HEK293 (cell line): ENCODE data around the gene MN1.

Source experiments
- PBX3 ChIP-seq: sonication (generic); formaldehyde crosslinking; IDR thresholded peaks from 2 replicates; pipeline ENCODE4 v1.8.1; 2022; ENCODE audit warnings: mild to moderate bottlenecking, moderate library complexity, missing genetic modification reagents
- ZBTB6 ChIP-seq: fragments of 450-650 bp; formaldehyde crosslinking; IDR thresholded peaks from 2 replicates; pipeline ENCODE4 v1.5.1; 2017; ENCODE audit warnings: missing biosample characterization, missing genetic modification characterization
- ZNF114 ChIP-seq: fragments of 450-650 bp; formaldehyde crosslinking; IDR thresholded peaks from 2 replicates; pipeline ENCODE4 v1.5.0; 2017; ENCODE audit warnings: missing biosample characterization, missing genetic modification characterization
- ZNF274 ChIP-seq, 2 experiments: fragments of 200-500 bp in 1 of 2; fragments of 450-650 bp in 1 of 2; sonication (Bioruptor generic) in 1 of 2; formaldehyde crosslinking in 1 of 2; IDR thresholded peaks; 2 replicates each; pipeline versions ENCODE4 v1.5.1 to v1.6.1; 2014 to 2016; ENCODE audit warnings: borderline replicate concordance in 1 of 2, inconsistent platforms in 1 of 2, low read length in 1 of 2, missing biosample characterization in 1 of 2, missing genetic modification characterization in 1 of 2
- ZNF785 ChIP-seq: fragments of 450-650 bp; formaldehyde crosslinking; IDR thresholded peaks from 2 replicates; pipeline ENCODE4 v1.5.1; 2016; ENCODE audit warnings: missing biosample characterization, missing genetic modification characterization
- TF ChIP-seq, protein P1 (sequence below): fragments of 450-650 bp; formaldehyde crosslinking; IDR thresholded peaks from 2 replicates; pipeline ENCODE4 v1.5.1; 2016; ENCODE audit warnings: missing biosample characterization, missing genetic modification characterization

DNA sequence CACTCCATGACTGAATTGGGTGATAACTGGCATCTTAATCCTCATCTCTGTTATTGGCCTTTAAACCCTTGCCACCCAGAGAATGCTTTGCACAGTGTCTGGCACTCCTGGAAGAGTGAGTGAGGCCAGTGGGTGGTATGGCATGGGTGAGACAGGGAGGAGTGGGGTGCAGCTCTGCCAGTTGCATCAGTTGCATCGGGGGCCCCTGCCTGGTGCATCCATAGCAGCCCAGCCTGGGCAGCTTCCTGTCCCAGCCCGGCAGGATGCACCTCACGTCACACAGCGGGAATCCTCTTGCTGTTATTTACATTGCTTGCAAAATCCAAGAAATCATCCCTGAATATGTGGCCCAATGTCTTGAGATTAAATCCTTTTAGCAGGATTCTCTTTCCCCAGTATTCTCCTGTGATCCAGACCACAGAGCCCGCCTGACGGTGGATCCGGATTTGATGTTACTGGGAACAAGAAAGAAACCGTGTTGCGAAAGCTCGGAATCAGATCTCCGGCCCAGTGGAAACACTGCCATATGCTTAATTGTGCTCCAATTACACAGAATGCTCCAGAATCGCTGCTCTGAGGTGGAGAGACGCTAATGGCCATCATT is 37.6 kb upstream of the MN1 start:
- TF ChIP-seq ZBTB6 (tag by site-specific recombination) (no peak), ZNF274 (IDR thresholded peaks at IDR 0.05; ENCODE audit: low read length) (no peak), ZNF274 (tag by site-specific recombination; IDR thresholded peaks at IDR 0.05; ENCODE audit: borderline replicate concordance) (no peak), ZNF785 (tag by site-specific recombination) (no peak), ZNF114 (tag by site-specific recombination) (no peak), PBX3 (CRISPR knock-in tag) (no peak)
- TF ChIP-seq, protein P1, sequence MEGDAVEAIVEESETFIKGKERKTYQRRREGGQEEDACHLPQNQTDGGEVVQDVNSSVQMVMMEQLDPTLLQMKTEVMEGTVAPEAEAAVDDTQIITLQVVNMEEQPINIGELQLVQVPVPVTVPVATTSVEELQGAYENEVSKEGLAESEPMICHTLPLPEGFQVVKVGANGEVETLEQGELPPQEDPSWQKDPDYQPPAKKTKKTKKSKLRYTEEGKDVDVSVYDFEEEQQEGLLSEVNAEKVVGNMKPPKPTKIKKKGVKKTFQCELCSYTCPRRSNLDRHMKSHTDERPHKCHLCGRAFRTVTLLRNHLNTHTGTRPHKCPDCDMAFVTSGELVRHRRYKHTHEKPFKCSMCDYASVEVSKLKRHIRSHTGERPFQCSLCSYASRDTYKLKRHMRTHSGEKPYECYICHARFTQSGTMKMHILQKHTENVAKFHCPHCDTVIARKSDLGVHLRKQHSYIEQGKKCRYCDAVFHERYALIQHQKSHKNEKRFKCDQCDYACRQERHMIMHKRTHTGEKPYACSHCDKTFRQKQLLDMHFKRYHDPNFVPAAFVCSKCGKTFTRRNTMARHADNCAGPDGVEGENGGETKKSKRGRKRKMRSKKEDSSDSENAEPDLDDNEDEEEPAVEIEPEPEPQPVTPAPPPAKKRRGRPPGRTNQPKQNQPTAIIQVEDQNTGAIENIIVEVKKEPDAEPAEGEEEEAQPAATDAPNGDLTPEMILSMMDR: no peak
